Activated naive CD4-positive, alpha-beta T cell (primary cell): ENCODE measurements around the gene ARHGAP5.

Experiments used
- DNase-seq, 4 experiments: peaks; one replicate each; lab custom pipeline; 2025; lab: John Stamatoyannopoulos, UW

Gene ARHGAP5

GRCh38 chr14:32076278-32077080, 625 bp upstream of the ARHGAP5 start:
- DNase-seq: peak; percentile 36 to 77 (median 61)

GRCh38 chr14:32078023-32078857, 1.1 kb downstream of the ARHGAP5 start:
- peak in 1 of 4 experiments; percentile 12 for DNase-seq

DNA sequence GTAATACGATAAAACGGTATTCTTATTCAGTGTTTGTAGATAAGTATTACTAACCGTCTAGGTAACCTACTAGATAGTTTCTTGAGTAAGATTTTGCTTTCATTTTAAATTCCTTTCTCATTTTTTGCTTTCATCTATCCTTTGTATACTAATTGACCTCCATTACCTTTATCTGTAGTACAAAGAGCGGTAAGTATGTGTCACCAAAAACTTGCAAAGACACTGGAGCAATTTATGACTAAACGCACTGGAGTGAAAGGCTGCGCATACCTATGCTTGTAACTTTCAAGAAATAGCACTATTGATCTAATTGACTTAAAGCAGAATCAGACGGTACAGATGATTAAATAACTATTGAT, 1.7 kb downstream of the ARHGAP5 start:
- DNase-seq: no peak

DNA sequence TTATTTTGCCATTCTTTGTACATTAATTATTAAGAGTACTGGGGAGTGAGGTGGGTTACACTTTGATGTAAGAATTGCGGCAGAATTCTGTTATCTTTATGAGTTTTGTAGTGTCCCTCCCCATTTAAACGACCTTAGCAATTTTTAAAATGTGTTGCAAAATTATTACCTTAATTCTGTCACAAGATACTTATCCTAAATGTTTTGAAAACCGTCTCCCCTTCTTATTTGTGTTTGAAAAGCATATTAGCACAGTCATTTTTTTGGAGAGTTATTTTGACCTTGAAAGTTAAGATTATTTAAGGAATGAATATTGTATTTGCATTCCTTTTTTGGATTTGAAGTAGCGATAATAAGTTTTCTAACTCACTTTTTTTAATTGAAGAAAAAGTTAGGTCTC, 2.2 kb downstream of the ARHGAP5 start:
- DNase-seq: no peak

DNA sequence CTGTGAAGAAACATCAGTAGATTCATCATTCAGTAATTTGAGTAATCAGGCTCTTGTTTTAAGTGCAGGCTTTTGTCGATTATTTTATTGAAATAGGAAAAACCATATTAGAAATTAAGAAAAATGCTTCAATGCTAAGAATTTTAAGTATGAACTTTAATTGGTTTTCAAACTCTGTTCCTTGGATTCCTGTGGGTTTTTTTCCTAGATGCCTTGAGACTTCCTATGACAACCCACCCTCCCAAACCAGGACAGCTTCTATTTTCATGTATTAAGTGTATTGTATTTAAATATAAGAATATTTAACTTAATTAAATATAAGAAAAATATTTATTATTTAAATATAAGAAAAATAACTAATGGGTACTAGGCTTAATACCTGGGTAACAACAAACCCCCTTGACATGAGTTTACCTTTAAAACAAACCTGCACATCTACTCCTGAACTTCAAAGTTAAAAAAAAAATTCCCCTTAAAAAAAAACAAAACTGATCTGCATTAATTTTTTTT, 3.0 kb downstream of the ARHGAP5 start:
- no peak for DNase-seq

DNA sequence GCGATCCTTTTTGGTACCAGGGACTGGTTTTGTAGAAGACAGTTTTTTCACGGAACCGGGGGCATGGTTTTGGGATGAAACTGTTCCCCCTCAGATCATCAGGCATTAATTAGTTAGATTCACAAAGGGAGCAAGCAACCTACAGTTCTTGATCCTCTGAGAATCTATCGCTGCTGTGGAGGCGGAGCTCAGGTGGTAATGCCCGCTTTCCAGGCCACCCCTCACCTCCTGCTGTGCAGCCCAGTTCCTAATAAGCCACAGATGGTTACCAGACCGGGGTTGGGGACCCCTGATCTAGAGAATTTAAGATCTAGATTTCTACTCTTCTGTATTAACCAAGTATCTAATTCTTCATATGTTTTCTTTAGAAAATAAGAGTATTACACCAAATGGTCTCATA, 4.8 kb downstream of the ARHGAP5 start:
- no peak for DNase-seq

DNA sequence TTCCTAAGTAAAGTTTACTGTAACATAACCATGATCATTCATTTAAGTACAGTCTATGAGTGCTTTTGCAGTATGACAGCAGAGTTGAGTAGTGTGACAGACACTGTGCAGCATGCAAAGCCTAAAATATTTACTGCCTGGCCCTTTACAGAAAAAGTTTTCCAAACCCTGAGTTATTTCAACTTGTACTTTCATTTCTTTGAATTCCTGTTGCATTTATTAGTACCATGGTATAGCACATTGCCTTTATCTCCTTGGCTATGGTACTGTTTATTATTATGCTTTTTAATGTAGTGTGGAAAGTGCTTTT, 6.2 kb downstream of the ARHGAP5 start:
- DNase-seq: no peak

- DNase-seq: no peak
Measured at GRCh38 chr14:32083789-32084188, 6.7 kb downstream of the ARHGAP5 start.

- DNase-seq: no peak
Measured at GRCh38 chr14:32085182-32085844, 8.2 kb downstream of the ARHGAP5 start.

- no peak for DNase-seq
Measured at GRCh38 chr14:32085845-32086383, 8.8 kb downstream of the ARHGAP5 start.

DNA sequence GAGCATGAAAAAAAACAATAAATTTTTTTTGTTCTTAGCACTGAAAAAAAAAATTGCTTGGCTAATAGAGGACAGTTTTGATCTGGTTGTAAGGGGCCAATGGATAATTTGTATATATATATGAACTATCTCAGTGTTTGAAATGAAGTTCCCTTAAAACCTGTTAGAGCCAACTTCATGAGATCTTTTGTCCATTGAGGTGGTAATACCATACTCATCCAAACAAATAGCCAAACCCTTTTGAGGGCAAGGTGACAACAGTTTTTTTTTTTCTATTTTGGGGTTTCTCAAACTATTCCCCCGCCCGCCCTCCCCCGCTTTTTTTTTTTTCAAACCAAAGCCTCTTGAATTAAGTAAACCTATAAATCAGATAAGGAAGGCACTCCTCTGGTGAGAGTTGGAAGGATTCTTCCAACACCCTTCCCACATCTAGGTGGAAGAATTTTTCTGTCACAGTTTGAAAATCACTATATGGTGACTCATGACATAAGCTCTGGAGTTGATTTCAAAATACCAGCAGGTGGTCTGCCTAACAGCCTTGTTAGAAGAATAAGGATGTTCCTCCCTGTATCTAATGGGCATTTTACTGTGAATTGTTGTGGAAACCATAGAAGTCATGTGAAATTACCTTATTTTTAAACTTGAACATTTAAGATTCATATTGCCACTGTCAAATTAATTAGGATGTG, 10.2 kb downstream of the ARHGAP5 start:
- DNase-seq: no peak

GRCh38 chr14:32087907-32088306, 10.8 kb downstream of the ARHGAP5 start:
- DNase-seq: no peak

DNA sequence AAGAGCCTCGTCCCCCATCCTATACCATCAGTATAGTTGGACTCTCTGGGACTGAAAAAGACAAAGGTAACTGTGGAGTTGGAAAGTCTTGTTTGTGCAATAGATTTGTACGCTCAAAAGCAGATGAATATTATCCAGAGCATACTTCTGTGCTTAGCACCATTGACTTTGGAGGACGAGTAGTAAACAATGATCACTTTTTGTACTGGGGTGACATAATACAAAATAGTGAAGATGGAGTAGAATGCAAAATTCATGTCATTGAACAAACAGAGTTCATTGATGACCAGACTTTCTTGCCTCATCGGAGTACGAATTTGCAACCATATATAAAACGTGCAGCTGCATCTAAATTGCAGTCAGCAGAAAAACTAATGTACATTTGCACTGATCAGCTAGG, 13.6 kb downstream of the ARHGAP5 start:
- DNase-seq: no peak

DNA sequence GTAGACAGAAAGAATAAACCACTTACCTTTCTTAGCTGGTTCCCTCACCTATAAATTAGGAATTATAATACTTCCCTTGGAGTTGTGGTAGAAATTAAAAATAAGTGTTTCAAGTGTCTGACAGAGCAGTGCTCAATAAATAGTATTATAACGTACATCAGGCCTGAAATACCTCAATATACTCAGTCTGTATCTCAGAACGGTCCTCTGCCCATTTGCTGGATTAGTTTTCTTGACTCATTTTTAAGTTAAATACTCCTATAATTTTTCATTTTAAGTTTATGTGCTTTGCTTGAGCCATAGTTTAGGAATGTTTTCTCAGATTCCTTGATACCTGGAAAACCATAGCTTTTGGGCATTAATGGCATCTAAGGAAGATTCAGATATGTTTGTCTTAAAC, 22.4 kb downstream of the ARHGAP5 start:
- DNase-seq: no peak

GRCh38 chr14:32100175-32100574, 23.1 kb downstream of the ARHGAP5 start:
- DNase-seq: no peak

GRCh38 chr14:32102152-32102787, 25.2 kb downstream of the ARHGAP5 start:
- DNase-seq: no peak

DNA sequence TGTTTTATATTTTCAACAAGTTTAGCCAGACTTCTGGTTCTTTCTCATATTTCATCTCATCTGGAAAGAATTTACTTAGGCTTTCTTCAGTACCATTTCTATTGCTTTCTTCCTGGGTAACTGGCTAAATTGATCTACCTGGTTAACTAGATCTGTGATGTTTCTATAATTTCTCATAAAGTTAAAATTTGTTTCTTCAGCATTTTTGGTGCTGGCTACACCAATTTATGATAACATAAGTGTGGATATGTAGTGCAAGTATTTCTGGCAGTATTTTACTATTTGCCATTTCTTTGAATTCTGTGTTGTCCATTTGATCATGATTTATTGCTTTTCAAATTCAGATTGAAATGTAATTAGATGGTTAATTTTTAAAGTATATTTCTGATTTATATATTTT, 25.9 kb downstream of the ARHGAP5 start:
- no peak for DNase-seq

DNA sequence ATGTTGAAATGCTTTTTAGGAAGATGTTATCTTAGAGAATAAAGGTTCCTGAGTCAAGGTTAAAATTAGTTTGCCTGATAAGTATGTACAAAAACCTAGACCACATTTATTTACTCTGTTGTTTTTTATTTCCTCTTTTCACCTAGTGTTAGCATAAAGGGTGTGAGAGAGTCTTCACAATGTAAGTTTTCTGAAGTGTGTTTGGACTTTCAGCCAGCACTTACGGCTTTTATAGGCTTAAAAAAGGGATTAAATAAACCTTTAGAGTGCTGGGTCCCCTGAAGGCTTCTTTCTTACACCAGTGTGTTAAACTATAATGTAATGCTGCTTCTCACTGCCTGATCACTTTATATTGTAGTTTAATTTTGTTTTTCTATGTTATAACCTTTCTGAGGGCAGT, 27.2 kb downstream of the ARHGAP5 start:
- no peak for DNase-seq

DNA sequence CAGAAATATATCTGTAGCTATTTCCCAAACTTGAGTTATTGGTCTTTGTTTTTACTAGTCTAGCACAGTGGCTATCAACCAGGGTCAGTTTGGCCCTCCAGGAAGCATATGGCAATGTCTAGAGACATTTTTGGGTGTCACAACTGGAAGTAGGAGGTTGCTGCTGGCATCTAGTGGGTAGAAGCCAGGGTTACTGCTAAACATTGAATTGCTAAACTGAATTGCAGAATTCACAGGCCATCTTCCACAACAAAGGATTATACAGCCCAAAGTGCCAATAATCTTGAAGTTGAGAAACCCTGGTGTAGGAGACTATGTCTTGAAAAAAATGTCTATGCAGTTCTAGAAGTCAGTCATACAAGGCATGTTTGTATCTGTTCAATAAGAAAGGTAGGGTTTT, 27.7 kb downstream of the ARHGAP5 start:
- DNase-seq: no peak

DNA sequence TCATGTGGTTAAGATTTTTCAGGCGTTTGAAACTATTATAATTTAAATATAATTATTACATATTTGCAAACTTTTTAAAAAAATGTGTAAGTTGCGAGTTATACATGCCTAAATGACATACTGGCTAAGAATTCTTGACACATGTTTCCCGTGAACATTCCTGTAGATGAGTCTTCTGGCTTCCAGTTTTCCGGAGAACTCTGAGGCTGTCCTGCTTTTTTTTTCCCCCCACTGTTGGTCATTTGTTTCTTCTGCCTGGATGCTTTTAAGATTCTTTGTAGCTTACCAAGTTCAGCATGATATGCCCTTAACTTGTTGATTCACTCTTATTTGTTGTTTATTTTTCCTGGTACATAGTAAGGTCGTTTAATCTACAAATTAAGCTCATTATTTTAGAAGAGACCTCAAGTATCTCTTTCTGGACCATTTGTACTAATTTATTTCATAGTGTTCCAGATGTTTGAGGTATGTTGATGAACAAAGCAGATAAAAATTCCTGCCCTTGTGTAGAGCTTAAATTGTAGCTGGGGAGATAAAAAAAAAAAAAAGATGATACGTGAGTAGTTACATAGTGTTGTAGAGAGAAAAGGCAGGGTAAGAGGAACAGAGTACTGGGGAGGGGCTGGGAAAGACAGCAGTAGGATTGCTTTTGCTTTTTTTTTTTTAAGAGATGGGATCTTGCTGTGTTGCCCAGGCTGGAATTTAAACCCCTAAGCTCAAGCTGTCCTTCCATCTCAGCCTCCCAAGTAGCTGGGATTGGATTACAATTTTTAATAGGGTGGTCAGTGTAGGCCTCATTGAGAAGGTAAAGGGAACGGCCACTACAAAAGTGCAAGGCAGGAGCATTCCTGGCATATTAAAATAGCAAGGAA, 32.8 kb downstream of the ARHGAP5 start:
- DNase-seq: no peak

DNA sequence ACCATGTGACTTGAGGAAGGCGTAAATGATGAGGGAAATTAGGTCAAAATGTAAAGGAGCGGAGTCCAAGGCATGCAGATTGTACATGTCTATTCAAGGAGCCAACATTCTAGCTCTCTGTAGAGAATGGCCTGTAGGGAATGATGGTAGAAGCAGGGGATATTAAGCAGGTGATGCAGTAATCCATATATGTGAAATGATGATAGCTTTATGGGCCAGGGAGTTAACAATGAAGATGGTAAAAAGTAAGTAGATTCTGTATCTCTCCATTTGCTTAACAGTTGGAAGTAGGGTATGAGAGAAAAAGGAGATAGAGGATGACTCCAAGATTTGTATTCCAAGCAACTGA, 33.4 kb downstream of the ARHGAP5 start:
- no peak for DNase-seq
